NCI-H187 (cell line): ENCODE measurements around the gene LDLRAD4.
"Not testable (repeated sequence)": the region's sequence is repeated elsewhere in the genome, so short reads cannot be mapped to it uniquely, and the experiment has no call there.

Source experiments
- DNase-seq, 2 experiments: peaks; one replicate each; lab custom pipeline; 2025; lab: John Stamatoyannopoulos, UW

Gene LDLRAD4

GRCh38 chr18:13676471-13676870 lies 457.9 kb downstream of the LDLRAD4 start:
- DNase-seq = no peak

- DNase-seq = not testable (repeated sequence)
These were observed 458.8 kb downstream of the LDLRAD4 start for GRCh38 chr18:13677350-13677749.

- DNase-seq = no peak
These were observed 462.1 kb downstream of the LDLRAD4 start for GRCh38 chr18:13680612-13681011.

GRCh38 chr18:13681701-13682100 lies 463.1 kb downstream of the LDLRAD4 start:
- DNase-seq = no peak

- DNase-seq = no peak
These were observed 466.0 kb downstream of the LDLRAD4 start for GRCh38 chr18:13684546-13684945.

- DNase-seq = no peak
These were observed 469.9 kb downstream of the LDLRAD4 start for GRCh38 chr18:13688191-13689136.

GRCh38 chr18:13690060-13690459 lies 471.5 kb downstream of the LDLRAD4 start:
- DNase-seq = not testable (repeated sequence)

GRCh38 chr18:13695337-13695736 lies 476.8 kb downstream of the LDLRAD4 start:
- not testable (repeated sequence) for DNase-seq

GRCh38 chr18:13696961-13697360 lies 478.4 kb downstream of the LDLRAD4 start:
- no peak for DNase-seq

GRCh38 chr18:13700153-13700552 lies 481.6 kb downstream of the LDLRAD4 start:
- DNase-seq = no peak
